ENCODE measurements around the gene LTBP2.
A peak's percentile ranks its signal among the peaks of the same experiment; 100 is the strongest.
"Not testable (repeated sequence)": the region's sequence is repeated elsewhere in the genome, so short reads cannot be mapped to it uniquely, and the experiment has no call there.

The LTBP2 gene

DNA sequence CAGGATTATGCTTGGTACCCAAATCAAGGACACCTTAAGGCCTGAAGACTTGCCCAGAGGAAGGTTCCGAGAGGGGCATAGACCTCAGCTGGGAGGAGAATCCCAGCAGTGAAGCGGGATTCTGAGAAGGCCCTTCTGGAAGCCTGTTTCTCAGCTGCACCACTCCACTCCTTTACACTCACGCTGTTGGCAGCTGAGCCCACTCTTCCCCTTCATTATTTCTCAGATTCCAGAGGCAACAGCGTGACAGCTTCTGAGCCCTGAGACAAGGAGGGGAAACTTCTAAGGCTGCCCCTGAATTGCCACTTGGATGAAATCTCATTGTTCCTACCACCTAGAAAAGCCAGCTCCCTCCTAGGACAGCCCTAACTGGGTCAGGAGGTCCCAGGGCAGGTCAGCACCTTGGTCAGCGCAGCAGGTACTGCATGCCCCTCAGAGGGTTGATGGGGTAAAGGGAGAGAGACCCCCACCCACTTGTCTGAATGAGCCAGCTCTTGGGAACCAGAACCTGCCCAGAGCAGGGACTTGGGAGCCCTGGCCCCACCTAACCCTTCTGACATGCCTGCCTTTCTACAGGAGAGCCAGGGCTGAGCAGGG is 64.6 kb downstream of the LTBP2 start:
- no peak for DNase-seq

- DNase-seq: no peak
Measured at GRCh38 chr14:74546416-74546815, 65.6 kb downstream of the LTBP2 start.

DNA sequence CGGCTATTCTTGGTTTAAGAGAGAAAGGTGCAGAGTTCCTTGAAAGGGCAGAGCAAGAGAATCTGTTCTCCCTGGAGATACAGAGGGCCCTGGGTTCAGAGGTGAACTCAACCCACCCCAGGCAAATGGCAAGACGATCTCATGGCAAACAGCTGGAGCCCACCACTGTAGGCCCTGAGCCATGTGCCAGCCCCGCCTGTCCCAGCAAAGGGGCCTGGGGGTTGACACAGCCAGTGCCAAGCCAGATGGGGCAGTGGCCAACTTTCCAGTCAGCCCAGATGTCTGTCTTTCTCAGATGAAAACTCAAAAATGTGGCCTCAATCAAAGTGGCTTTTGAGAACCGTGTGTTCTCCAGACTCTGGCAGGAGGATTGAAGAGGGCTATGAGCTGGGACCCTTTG is 66.7 kb downstream of the LTBP2 start:
- no peak for DNase-seq

DNA sequence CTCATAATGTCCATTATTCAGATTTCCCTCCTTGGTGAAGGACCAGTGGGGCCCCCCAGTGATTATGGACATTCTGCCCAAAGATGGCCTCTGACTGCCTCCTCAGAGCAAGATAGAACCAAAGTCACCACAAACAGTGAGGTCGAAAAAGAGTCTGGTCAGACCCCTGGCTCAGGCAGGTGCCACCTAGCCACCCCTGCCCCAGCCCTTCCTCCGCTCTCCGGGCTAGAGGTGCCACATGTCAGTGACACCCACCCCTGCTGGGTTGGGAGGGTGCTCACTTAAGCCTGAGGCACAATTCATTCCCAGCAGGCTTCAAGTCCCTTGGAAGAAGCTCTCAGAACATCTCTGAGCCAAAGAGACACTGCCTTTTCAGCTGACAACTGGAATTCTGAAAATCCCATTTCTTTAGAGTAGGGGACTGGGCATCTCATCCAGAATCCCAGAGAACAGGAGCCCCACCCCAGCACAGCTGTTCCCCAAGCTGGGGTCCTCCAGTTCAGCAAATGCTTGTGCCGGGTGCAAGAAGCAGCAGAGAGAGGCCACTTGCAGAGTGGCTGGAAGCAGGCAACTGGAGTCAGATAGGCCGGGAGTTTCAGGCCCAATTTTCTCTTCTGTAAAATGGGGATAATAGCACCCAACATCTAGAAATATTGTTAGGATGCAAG is 68.1 kb downstream of the LTBP2 start:
- DNase-seq: no peak

DNA sequence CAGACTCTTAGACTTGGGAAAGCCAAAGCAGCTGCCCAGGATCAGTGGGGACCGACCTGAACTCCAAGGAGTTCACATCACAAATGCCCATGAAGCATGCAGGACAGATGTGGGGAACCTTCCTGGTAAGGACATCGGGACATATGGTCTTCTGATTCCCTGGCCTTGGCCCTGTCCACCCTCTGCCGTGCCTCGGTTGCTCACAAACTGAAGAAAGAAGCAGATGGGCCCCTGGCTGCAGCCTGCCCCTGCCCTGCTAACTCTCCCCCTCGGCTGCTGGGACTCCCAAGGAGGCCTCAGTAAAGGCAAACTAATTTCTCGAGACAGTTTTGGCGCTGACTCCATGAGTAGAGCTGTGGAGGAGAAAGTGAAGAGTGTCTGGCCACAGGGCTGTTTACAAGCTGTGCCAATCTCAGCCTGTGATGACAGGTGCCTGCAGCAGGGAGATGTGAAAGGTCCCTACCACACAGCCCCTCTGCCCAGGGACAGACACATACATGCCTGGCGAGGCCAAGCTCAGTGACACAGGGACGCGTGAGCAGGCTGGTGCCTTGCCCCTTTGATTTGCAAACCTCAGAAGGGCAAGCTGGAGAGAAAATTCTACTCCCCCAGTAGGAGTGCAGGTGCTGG is 69.9 kb downstream of the LTBP2 start:
- DNase-seq: no peak

DNA sequence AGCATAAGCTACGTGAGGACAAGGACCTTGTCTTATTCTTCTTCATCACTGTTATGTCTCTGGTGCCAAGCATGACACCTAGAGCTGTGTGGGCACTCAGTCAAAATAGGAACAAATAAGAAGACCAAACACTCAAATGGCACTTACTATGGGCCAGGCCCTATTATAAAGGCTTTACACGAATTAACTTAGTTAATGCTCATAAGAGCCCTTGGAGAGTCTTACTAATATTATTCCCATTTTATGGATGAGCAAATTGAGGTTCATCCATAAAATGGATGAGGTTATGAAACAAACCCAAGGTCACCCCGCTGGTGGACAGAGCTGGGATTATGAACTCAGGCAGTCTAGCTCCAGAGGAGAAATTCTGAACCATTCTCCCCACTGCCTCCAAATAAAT is 70.8 kb downstream of the LTBP2 start:
- no peak for DNase-seq

DNA sequence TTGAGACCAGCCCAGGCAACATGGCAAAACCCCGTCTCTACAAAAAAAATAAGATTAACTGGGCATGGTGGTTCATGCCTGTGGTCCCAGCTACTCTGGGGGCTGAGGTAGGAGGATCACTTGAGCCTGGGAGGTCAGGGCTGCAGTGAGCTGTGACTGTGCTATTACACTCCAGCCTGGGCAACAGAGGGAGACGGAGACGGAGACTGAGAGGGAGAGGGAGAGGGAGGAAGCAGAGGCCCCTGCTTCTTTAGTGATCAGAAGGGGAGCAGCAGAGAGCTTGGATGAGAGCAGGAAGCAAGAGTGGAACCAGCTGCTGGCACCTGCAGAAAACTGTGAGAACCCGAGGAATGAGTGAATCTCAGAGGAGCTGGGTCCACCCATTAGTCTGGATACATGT is 72.5 kb downstream of the LTBP2 start:
- DNase-seq: no peak

GRCh38 chr14:74538411-74539391 is 73.3 kb downstream of the LTBP2 start:
- DNase-seq: no peak

GRCh38 chr14:74536336-74536735 is 75.7 kb downstream of the LTBP2 start:
- not testable (repeated sequence) for DNase-seq

- no peak for DNase-seq
Measured at GRCh38 chr14:74535756-74536325, 76.2 kb downstream of the LTBP2 start.

DNA sequence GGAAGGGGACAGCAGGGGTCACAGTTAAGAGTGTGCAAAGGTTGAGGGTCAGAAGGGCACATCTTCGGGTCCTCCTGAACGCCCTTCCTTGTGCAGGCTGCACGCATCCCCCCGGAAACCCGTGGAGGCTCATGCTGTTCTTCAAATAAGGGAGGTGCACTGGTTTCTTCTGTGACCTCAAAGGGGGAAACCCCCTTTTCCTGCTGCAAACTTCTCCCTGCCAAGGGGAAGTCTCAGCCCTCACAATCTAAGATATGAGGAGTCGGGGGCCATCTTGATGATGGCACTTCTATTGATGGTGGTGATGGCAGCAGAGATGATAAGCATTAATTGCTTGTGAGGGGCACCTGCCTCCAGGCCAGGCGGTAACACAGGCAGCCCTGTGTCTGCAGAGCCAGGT is 78.5 kb downstream of the LTBP2 start:
- DNase-seq: no peak

DNA sequence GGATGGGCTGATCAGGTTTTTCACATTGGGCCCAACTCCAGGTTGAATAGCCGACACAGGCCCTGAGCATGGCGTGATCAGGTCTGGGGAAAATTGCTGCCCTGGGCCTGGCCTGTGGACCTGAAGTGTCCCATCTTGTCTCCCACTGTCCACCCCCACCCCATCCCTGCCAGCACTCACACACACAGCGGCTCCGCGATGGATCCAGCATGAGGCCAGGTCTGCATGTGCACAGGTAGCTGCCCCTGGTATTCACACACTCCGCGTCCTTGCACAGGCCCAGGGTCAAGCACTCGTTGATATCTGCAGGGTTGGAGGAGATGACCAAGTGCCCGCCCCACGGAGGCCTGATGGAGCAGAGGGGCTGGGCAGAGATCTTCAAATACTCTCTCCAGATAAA is 79.8 kb downstream of the LTBP2 start:
- no peak for DNase-seq

DNA sequence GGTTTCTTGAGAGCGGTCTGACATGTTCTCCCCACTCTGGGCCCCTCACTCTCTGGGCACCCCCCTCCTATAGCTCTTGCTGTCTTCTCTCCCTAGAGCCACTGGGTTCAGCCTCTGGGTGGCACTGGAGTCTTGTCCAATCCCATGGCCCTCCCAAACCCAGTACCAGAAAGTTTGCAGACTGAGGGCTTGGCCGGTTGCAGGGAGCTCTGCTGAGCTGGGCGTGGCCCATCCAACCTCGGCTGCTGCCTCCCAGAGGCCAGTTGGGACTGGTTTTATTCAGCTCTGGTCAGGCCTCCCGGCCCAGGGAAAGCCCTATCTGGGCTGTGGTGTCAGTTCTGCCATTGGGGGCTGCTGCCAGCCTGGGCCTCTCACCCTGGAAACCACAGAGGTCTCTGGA is 80.6 kb downstream of the LTBP2 start:
- DNase-seq: peak; percentile 63

DNA sequence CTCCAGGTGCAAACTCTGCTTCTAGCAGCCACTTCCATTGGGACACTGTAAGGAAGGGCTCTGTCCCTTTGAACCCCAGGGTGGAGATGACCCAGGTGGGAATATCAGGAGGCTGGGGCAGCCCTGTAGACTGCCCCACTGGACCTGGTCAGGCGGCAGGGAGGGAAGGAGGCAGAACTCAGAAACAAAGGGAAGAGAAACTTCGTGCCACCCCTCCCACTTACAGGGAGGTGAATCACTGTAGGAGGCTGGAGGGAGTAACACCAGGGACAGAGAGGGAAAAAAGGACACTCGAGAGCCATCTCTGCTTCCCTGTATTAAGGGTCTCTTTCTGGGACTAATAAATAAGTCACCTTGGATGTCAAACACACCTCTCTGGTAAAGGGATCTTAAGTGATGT is 81.0 kb downstream of the LTBP2 start:
- DNase-seq: no peak

GRCh38 chr14:74528886-74529285 is 83.2 kb downstream of the LTBP2 start:
- DNase-seq: no peak

DNA sequence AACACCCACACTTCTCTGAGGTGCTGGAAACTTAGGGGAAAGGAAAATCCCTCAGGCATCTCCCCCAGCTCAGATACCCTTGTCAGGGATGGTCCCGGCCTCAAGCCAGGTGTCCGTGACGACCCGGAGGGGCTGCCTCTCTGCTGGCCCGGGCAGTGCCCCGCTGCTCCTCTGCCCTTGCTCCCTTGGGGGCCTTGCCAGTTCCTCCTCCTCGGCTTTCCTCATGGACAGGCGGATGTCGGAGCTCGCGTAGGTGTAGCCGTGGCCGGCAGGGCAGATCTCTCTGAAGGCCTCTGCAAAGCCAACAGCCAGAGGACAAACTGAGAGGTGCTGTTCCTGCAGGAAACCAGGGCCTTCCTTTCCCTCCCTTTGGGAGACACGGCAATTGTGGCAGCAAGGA is 83.6 kb downstream of the LTBP2 start:
- DNase-seq: no peak

DNA sequence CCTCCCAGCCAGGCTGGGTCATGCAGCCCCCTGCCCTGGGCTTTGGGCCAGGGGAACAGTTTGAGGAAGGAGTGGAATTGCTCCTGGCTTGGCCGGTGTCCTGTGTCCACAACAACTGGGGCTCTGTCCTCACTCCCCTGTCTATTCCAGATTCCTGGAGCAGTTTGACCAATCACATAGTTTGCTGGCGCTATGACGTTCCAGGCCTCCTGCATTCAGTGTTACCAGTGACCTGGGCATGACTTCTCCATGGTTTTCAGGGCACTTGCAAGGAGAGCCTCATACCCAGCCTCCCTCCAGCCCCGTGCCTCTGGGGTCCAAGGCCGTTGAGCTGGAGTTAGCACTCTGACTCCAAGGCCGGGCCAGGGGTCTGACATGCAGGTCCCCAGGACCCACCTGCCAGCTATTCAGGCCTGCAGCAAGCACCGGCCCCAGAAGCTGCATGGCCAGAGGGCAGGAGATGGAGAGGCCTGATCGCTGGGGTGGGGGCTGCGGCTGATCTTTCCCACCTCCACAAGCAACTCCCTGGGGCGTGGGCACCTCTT is 84.2 kb downstream of the LTBP2 start:
- DNase-seq: no peak

GRCh38 chr14:74526854-74527585 is 85.0 kb downstream of the LTBP2 start:
- no peak for DNase-seq

GRCh38 chr14:74525361-74525851 is 86.6 kb downstream of the LTBP2 start:
- no peak for DNase-seq

- DNase-seq: no peak
Measured at GRCh38 chr14:74524812-74525135, 87.3 kb downstream of the LTBP2 start.

DNA sequence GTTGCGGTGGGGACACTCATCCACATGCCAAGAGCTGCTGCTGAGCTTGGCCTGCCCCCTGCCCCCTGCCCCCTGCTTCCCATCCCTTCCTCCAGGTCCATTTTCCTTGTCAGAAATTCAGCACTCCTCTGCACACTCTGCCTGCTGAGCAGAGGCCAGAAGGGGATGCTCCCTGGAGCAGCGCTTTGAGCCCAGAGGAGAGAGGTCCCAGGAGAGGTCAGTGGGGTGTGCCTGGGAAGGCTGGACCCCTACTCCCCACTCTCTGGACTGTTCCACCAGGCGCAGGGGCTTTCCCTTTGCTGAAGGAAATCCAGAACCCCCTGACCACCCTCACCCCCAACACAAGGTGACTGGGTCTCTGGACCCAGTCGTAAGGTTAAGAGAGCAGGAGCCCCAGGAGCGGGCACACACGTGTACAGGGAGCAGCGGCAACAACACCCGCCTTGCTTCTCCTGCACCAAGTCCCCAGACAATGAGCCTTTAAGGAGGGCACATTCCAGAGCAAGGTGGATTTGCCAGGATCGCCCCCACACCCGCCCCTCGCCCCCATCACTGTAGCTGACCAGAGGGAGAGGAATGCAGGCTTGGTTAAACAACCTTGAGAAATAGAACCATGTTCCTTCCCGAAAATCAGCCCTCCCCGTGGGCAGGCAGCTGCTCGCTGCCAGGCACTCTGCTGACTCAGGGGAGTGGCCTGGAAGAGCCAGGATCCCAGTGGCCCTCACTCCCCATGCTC is 87.8 kb downstream of the LTBP2 start:
- no peak for DNase-seq
